Measurements from ENCODE around the gene SCNN1G. TPM values are rescaled to one million over a fixed set of nuclear protein-coding genes. Genes with fewer than 3 reads are reported as not detected.

The SCNN1G gene
- total and polyA plus RNA-seq, 9 of the 15 experiments (the other 6 are each of a cell fraction or from before 2014, with no cell fraction given): not detected

DNA sequence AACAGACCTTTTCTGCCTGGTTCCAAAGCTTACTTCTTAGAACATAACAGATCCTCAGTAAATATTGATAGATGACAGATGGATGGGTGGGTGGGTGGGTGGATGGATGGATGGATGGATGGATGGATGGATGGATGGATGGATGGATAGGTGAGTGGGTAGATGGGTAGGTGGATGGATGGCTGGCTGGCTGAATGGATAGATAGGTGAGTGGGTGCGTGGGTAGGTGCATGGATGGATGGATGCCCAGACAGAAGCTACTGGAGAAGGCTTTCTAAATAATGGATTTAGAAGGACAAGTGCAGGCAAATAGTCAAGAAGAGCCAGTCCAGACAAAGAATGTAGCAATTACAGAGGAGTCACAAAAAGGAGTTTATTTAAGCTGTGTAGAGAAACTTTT lies 19.6 kb downstream of the SCNN1G start:
- H3K36me3 ChIP-seq (ENCODE audit: control insufficient read depth, insufficient read depth, low read length): no peaks in the 10 kb centered on the region
- ATAC-seq (no peak), DNase-seq (ENCODE audit: extremely low read depth in 1 of 4, low spot score in 3 of 4) (no peak), FAIRE-seq (no peak)
- no peaks in the 10 kb centered on the region for H3K79me2 ChIP-seq (ENCODE audit: control insufficient read depth, insufficient read depth, low read length)
- CTCF ChIA-PET (ENCODE audit: low intra/inter-chr PET ratio): no interaction called here
- intact Hi-C loops (cut with micrococcal nuclease) (no loop called here), in situ Hi-C loops (cut with MboI) (no loop called here)
- 0% methylated on average over 1 of the region's 1 CpG for WGBS (ENCODE audit: insufficient coverage, low coverage, missing lambda C conversion rate)
- no peak overlapping the region for H3K9ac ChIP-seq (ENCODE audit: insufficient read depth in 1 of 2, low read depth in 2 of 2, low read length in 2 of 2)
- H3K9me3 ChIP-seq (replicated peaks; ENCODE audit: control insufficient read depth, insufficient read depth, low read depth, low read length): no peaks in the 10 kb centered on the region
- 0 out of 2 replicates have a peak, but pooled peaks cover 2% of the 10 kb centered on the region for H4K20me1 ChIP-seq (replicated peaks; ENCODE audit: control insufficient read depth, insufficient read depth, low read length)
- H3K4me3 ChIP-seq: no peak overlapping the region
- no peak overlapping the region for H2AFZ ChIP-seq (ENCODE audit: low read depth, low read length)
- POLR2A ChIA-PET: no interaction called here
- H3K27me3 ChIP-seq (ENCODE audit: control insufficient read depth in 2 of 2, insufficient read depth in 2 of 2, low read length in 2 of 2): peaks cover 10 to 18% of the 10 kb centered on the region in 2 experiments; a peak in 3 of 5 replicates
- H3K9me1 ChIP-seq (ENCODE audit: control insufficient read depth, insufficient read depth, low read length): no peaks in the 10 kb centered on the region
- no peak overlapping the region for H3K4me2 ChIP-seq (ENCODE audit: insufficient read depth, low read length)
- no TSS peak for BruUV-seq (replicated peaks)
- TF ChIP-seq, protein P1, sequence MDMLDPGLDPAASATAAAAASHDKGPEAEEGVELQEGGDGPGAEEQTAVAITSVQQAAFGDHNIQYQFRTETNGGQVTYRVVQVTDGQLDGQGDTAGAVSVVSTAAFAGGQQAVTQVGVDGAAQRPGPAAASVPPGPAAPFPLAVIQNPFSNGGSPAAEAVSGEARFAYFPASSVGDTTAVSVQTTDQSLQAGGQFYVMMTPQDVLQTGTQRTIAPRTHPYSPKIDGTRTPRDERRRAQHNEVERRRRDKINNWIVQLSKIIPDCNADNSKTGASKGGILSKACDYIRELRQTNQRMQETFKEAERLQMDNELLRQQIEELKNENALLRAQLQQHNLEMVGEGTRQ (CRISPR knock-in tag; IDR thresholded peaks at IDR 0.05): no peak
- H3K27ac ChIP-seq (ENCODE audit: extremely low read depth, low read depth, low read length): no peak overlapping the region
- H3K4me1 ChIP-seq (replicated peaks in 1 of 2; ENCODE audit: control insufficient read depth in 2 of 2, insufficient read depth in 2 of 2, low read length in 2 of 2): no peaks in the 10 kb centered on the region

DNA sequence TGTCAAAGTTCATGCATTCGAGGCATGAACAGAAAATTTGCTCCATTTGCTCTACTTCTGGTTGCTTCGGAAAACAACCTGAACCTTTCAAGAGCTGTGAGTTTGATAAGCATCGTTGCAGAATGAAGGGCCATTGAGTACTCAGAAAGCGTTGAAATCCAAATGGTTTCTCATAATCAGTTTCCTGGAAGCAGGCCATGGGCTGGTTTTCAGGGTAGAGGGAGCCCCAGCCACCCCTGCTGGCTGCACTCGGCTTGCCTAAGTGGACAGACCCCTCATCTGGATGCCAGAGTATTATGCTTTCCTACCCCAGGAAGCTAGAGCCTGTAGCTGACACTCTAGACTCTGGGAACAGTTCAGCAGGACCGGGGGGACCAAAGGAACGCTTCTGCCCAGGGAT lies 24.4 kb downstream of the SCNN1G start:
- H3K4me1 ChIP-seq (replicated peaks in 1 of 2; ENCODE audit: control insufficient read depth in 2 of 2, insufficient read depth in 2 of 2, low read length in 2 of 2): no peaks in the 10 kb centered on the region
- no TSS peak for BruUV-seq (replicated peaks)
- peaks cover under 1% of the 10 kb centered on the region for H3K9me1 ChIP-seq (ENCODE audit: control insufficient read depth, insufficient read depth, low read length)
- H3K9ac ChIP-seq (ENCODE audit: insufficient read depth in 1 of 2, low read depth in 2 of 2, low read length in 2 of 2): no peak overlapping the region
- intact Hi-C loops (cut with micrococcal nuclease) (no loop called here), in situ Hi-C loops (cut with MboI) (no loop called here)
- H3K4me2 ChIP-seq (ENCODE audit: insufficient read depth, low read length): no peak overlapping the region
- ChIA-PET CTCF (ENCODE audit: low intra/inter-chr PET ratio) (no interaction called here), POLR2A (interaction anchor here (0.5 to 0.9 kb wide), 3 partner anchors 9 to 373 kb away, joined by 3 read pairs; no protein-coding TSS in a partner anchor)
- no peak for DNase-seq (ENCODE audit: extremely low read depth in 1 of 4, low spot score in 3 of 4)
- no peak overlapping the region for H3K27ac ChIP-seq (ENCODE audit: extremely low read depth, low read depth, low read length)
- WGBS (ENCODE audit: insufficient coverage, low coverage, missing lambda C conversion rate): 1% methylated on average over 7 of the region's 7 CpGs
- peaks cover 2 to 26% of the 10 kb centered on the region in 2 experiments; a peak in 3 of 5 replicates for H3K27me3 ChIP-seq (ENCODE audit: control insufficient read depth in 2 of 2, insufficient read depth in 2 of 2, low read length in 2 of 2)
- no peaks in the 10 kb centered on the region for H3K36me3 ChIP-seq (ENCODE audit: control insufficient read depth, insufficient read depth, low read length)
- ATAC-seq: no peak
- FAIRE-seq: no peak
- no peak overlapping the region for H2AFZ ChIP-seq (ENCODE audit: low read depth, low read length)
- H3K9me3 ChIP-seq (replicated peaks; ENCODE audit: control insufficient read depth, insufficient read depth, low read depth, low read length): no peaks in the 10 kb centered on the region
- no peak overlapping the region for H3K4me3 ChIP-seq
- 0 out of 2 replicates have a peak, but pooled peaks cover 4% of the 10 kb centered on the region for H4K20me1 ChIP-seq (replicated peaks; ENCODE audit: control insufficient read depth, insufficient read depth, low read length)
- no peaks in the 10 kb centered on the region for H3K79me2 ChIP-seq (ENCODE audit: control insufficient read depth, insufficient read depth, low read length)
- TF ChIP-seq ZNF384 (IDR thresholded peaks at IDR 0.05; ENCODE audit: low read depth, low read length): no peak
- TF ChIP-seq ZNF324 (CRISPR knock-in tag; IDR thresholded peaks at IDR 0.05): no peak
- TF ChIP-seq CHD2 (IDR thresholded peaks at IDR 0.05; ENCODE audit: low read depth, low read length): no peak
- TF ChIP-seq RBM17 (IDR thresholded peaks at IDR 0.05; ENCODE audit: borderline replicate concordance, low read depth, low read length): no peak
- TF ChIP-seq NCOR1 (IDR thresholded peaks at IDR 0.05): no peak
- no peak for TF ChIP-seq PML (IDR thresholded peaks at IDR 0.05; ENCODE audit: low read length)
- no peak for TF ChIP-seq CEBPB (tag; IDR thresholded peaks at IDR 0.05)
- TF ChIP-seq HMBOX1 (IDR thresholded peaks at IDR 0.05): no peak
- TF ChIP-seq ZC3H8 (IDR thresholded peaks at IDR 0.05): no peak
- TF ChIP-seq TRIM24 (IDR thresholded peaks at IDR 0.05): no peak
- TF ChIP-seq, protein P2, sequence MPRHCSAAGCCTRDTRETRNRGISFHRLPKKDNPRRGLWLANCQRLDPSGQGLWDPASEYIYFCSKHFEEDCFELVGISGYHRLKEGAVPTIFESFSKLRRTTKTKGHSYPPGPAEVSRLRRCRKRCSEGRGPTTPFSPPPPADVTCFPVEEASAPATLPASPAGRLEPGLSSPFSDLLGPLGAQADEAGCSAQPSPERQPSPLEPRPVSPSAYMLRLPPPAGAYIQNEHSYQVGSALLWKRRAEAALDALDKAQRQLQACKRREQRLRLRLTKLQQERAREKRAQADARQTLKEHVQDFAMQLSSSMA (CRISPR knock-in tag; IDR thresholded peaks at IDR 0.05): no peak
- TF ChIP-seq, protein P3, sequence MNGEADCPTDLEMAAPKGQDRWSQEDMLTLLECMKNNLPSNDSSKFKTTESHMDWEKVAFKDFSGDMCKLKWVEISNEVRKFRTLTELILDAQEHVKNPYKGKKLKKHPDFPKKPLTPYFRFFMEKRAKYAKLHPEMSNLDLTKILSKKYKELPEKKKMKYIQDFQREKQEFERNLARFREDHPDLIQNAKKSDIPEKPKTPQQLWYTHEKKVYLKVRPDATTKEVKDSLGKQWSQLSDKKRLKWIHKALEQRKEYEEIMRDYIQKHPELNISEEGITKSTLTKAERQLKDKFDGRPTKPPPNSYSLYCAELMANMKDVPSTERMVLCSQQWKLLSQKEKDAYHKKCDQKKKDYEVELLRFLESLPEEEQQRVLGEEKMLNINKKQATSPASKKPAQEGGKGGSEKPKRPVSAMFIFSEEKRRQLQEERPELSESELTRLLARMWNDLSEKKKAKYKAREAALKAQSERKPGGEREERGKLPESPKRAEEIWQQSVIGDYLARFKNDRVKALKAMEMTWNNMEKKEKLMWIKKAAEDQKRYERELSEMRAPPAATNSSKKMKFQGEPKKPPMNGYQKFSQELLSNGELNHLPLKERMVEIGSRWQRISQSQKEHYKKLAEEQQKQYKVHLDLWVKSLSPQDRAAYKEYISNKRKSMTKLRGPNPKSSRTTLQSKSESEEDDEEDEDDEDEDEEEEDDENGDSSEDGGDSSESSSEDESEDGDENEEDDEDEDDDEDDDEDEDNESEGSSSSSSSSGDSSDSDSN (IDR thresholded peaks at IDR 0.05; ENCODE audit: borderline replicate concordance in 1 of 2, low read depth in 2 of 2, low read length in 2 of 2): no peak
